Inferior parietal cortex (tissue), 1 donor: ENCODE data around the gene CPNE2.
"Not testable (repeated sequence)": the region's sequence is repeated elsewhere in the genome, so short reads cannot be mapped to it uniquely, and the experiment has no call there.

Experiments used
- DNase-seq: peaks from one replicate; pipeline ENCODE4 v3.0.0-alpha.2; 2016; ENCODE audit errors: extremely low spot score

CPNE2 gene

GRCh38 chr16:57091975-57092785, at the start of gene CPNE2:
TSS of gene CPNE2 (plus strand) at chr16:57092583. CDS start at chr16:57110743, 18,160 bp downstream.
- peak; percentile 60 for DNase-seq

DNA sequence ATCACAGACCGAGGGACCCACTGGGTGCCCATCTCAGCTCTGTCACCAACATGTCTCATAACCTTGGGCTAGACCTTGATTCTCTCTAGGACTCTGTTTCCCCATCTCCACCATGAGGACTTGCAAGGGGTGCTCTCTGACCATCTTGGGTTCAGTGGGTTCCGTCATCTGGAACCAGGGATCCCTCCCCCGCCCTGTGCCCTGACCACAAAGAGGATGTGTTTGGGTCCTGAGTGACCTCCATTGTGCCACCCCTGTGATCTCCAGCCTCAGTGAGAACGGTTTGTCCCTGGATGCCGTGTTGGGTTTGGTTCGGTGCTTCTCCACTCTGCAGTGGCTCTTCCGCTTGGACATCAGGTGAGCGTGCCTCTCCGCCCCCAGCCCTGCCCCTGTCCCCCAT, 49.1 kb upstream of the CPNE2 start:
- no peak for DNase-seq

- DNase-seq: no peak
Observed at GRCh38 chr16:57044931-57045693, 47.3 kb upstream of the CPNE2 start.

DNA sequence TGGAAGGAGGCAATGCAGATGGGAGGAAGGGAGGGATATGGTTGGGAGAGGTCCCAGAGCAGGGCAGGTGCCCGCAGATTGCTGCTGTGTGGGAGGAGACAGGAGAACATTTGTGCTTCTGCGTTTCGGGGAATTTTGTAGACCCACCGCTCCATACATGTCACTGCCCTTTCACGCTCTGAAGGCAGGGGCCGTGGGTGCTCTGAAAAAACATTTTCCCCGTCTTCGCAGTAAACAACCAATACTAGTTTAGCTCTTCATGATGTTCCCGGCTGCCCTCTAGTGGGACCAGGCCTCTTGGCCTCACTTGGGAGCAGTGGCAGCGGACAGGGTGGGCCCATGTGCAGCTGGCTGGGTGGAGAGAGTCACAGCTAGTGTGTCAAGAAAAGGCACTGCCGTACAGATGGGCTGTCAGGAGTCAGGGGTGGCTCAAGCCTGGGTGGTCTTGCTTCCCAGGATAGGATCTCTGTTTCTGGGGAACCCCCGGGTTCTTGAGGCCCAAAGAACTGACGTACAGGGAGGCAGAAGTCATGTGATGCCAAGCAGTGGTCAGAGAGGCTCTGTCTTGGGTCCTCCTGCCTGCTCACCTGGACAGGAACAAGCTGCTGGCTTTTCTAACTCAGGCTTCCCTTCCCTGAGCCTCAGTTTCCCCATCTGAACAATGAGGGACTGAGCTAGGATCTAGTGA, 46.5 kb upstream of the CPNE2 start:
- peak; percentile 73 for DNase-seq

GRCh38 chr16:57048095-57048494, 44.3 kb upstream of the CPNE2 start:
- DNase-seq: no peak

GRCh38 chr16:57049678-57050077, 42.7 kb upstream of the CPNE2 start:
- no peak for DNase-seq

GRCh38 chr16:57051696-57052228, 40.6 kb upstream of the CPNE2 start:
- no peak for DNase-seq

DNA sequence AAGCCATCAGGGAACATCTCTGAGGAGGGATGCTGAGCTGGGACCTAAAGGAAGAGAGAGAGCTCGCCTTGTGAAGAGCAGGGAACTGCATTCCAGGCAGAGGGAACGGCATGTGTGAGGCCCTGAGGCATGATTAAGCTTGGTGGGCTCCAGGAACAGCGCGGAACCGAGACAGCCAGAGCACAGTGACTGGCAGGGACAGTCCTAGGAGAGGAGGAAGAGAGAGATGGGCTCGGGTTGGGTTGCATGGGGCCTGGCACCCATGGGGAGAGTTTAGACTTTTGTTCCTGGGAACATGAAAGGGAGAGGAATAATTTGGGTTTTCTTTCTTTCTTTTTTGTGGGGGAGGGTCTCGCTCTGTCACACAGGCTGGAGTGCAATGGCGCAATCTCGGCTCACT, 39.2 kb upstream of the CPNE2 start:
- DNase-seq: no peak

GRCh38 chr16:57054338-57054737, 38.0 kb upstream of the CPNE2 start:
- DNase-seq: no peak

GRCh38 chr16:57054771-57055170, 37.6 kb upstream of the CPNE2 start:
- DNase-seq: no peak

- no peak for DNase-seq
Observed at GRCh38 chr16:57055671-57056070, 36.7 kb upstream of the CPNE2 start.

DNA sequence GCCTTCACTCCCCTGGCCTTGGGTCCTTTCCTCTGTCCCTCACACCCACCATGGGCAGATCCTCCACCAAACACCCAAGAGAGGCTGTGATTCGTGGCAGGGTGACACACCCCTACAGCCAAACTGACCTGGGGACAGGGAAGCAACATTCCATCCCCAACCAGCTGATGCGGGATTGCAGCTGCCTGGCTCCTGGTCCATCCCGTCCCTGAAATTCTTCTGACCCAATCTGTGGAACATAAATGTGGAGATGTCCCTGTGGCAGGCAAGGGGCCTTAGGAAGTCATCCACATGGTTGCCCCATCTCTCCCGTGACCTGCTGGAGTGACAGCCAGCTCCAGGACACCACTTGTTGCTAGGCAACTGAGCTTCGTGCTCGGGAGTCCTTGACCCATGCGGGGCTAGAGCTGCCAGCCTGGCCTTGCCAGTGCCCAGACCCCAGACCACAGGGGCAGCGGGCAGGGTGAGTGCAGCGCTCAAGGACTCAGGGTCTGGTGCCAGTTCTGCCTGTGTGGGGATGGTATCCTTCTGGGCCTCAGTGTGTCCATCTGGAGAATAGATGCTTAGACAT, 34.0 kb upstream of the CPNE2 start:
- DNase-seq: no peak

DNA sequence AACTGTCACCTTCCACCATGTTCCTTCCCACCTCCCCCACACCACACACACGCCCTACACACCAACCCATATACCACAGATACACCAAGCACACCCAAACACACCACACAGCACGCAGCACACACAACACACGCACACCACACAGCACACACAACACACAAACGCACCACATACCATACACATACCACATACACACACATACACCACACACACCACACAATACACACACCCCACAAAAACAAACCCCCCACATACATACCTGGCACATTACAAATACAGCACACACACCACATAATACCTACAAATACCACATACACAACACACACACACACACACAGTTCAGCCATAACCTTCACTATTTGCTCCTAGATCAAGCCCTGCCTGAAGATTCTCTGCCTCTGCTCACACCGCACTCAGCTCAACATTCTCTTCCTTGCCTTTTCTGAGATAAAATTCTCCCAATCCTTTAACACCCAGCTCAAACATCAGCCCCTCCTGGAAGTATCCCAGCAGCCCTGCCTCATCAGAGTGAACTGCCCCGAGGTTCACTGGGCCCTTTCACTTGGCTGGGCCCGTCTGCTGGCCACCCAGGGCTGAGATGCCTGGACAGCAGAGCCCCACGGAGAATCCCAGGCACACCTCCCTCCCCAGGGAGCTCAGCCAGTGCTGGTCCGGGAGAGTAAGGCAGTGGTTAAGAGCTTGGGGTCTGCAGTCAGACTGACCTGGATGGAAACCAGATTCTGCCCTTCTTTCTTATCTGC, 31.9 kb upstream of the CPNE2 start:
- DNase-seq: no peak

- DNase-seq: no peak
Observed at GRCh38 chr16:57061084-57061905, 31.1 kb upstream of the CPNE2 start.

GRCh38 chr16:57062329-57062728, 30.1 kb upstream of the CPNE2 start:
- no peak for DNase-seq

GRCh38 chr16:57063189-57063588, 29.2 kb upstream of the CPNE2 start:
- DNase-seq: not testable (repeated sequence)

GRCh38 chr16:57064995-57065394, 27.4 kb upstream of the CPNE2 start:
- DNase-seq: no peak

GRCh38 chr16:57066625-57067024, 25.8 kb upstream of the CPNE2 start:
- DNase-seq: no peak

GRCh38 chr16:57067347-57067746, 25.0 kb upstream of the CPNE2 start:
- DNase-seq: no peak

- DNase-seq: no peak
Observed at GRCh38 chr16:57069053-57069452, 23.3 kb upstream of the CPNE2 start.
